GM19468 (cell line): Measurements from ENCODE around the gene BTN2A1.
"Not testable (repeated sequence)": the region's sequence is repeated elsewhere in the genome, so short reads cannot be mapped to it uniquely, and the experiment has no call there.

Source experiments
- ATAC-seq: cut with Tn5 transposase; IDR thresholded peaks from one replicate; pipeline ENCODE4 v1.9.1; 2021; ENCODE audit warnings: mild to moderate bottlenecking, moderate library complexity, moderate number of reproducible peaks; ENCODE audit not compliant: unreplicated experiment; ENCODE audit errors: extremely low read depth

BTN2A1 gene

GRCh38 chr6:26486358-26486757, 28.6 kb downstream of the BTN2A1 start:
- ATAC-seq = no peak

GRCh38 chr6:26487466-26487865, 29.7 kb downstream of the BTN2A1 start:
- no peak for ATAC-seq

GRCh38 chr6:26489996-26490964, 32.5 kb downstream of the BTN2A1 start:
- no peak for ATAC-seq

- ATAC-seq = no peak
These were observed 33.8 kb downstream of the BTN2A1 start for GRCh38 chr6:26491604-26492003.

GRCh38 chr6:26493258-26493657, 35.5 kb downstream of the BTN2A1 start:
- ATAC-seq = no peak

GRCh38 chr6:26494117-26494516, 36.4 kb downstream of the BTN2A1 start:
- ATAC-seq = no peak

- ATAC-seq = no peak
These were observed 37.5 kb downstream of the BTN2A1 start for GRCh38 chr6:26495281-26495680.

GRCh38 chr6:26497610-26498009, 39.9 kb downstream of the BTN2A1 start:
- ATAC-seq = no peak

GRCh38 chr6:26500102-26500501, 42.3 kb downstream of the BTN2A1 start, which contains the start of gene BTN1A1:
Gene BTN1A1 (plus strand): TSS chr6:26500303. CDS start chr6:26501287, 984 bp downstream.
- no peak for ATAC-seq

- no peak for ATAC-seq
These were observed 43.8 kb downstream of the BTN2A1 start for GRCh38 chr6:26501482-26501986.

- ATAC-seq = no peak
These were observed 44.4 kb downstream of the BTN2A1 start for GRCh38 chr6:26502165-26502564.

GRCh38 chr6:26502626-26503025, 44.9 kb downstream of the BTN2A1 start:
- ATAC-seq = no peak

- no peak for ATAC-seq
These were observed 49.9 kb downstream of the BTN2A1 start for GRCh38 chr6:26507658-26508057.

GRCh38 chr6:26511033-26511432, 53.3 kb downstream of the BTN2A1 start:
- not testable (repeated sequence) for ATAC-seq

GRCh38 chr6:26514984-26515383, 57.2 kb downstream of the BTN2A1 start:
- no peak for ATAC-seq

GRCh38 chr6:26516481-26517427, 59.0 kb downstream of the BTN2A1 start:
- no peak for ATAC-seq
